Ascending aorta (tissue), 2 donors: ENCODE data around the gene TRAPPC6A. TPM values are rescaled to one million over a fixed set of nuclear protein-coding genes. Genes with fewer than 3 reads are reported as not detected.

Source experiments
- DNase-seq, 2 donors: peaks; one replicate each; pipeline ENCODE4 v3.0.0-alpha.2; 2019; ENCODE audit warnings: low spot score in 2 of 2
- H3K27ac ChIP-seq, 2 donors: fragments of 200-600 bp; sonication (generic); one replicate each; pipeline ENCODE4 v1.5.1; 2016 to 2017; ENCODE audit warnings: mild to moderate bottlenecking in 1 of 2
- H3K27me3 ChIP-seq: fragments of 200-600 bp; sonication (generic); one replicate; pipeline ENCODE4 v1.5.1; 2017
- H3K36me3 ChIP-seq, 2 donors: fragments of 200-600 bp; sonication (generic); one replicate each; pipeline ENCODE4 v1.5.1; 2016
- H3K4me1 ChIP-seq, 2 donors: fragments of 200-600 bp; sonication (generic); one replicate each; pipeline ENCODE4 v1.5.1; 2016 to 2017; ENCODE audit warnings: mild to moderate bottlenecking in 1 of 2
- H3K4me3 ChIP-seq, 2 donors: fragments of 200-600 bp; sonication (generic); one replicate each; pipeline ENCODE4 v1.5.1; 2016 to 2017; ENCODE audit warnings: mild to moderate bottlenecking in 1 of 2
- H3K9me3 ChIP-seq, 2 donors: fragments of 200-600 bp; sonication (generic); one replicate each; pipeline ENCODE4 v1.5.1; 2016
- CTCF ChIP-seq, 3 experiments: fragments of 200-600 bp in 2 of 3; fragments of 450-650 bp in 1 of 3; sonication (generic) in 2 of 3; IDR thresholded peaks; one replicate each; pipeline ENCODE4 v1.5.1; 2016 to 2019; ENCODE audit warnings: antibody characterized with exemption in 3 of 3, mild to moderate bottlenecking in 1 of 3, moderate library complexity in 1 of 3
- intact Hi-C: fragments of 100-400 bp; cut with DNase I; formaldehyde crosslinking; loops from one replicate; pipeline ENCODE4 v1.15.1; 2023
- total RNA-seq: library from RNA; depleted of rRNA; stranded (reverse); fragments of >200 nt; gene quantifications from one replicate; pipeline ENCODE4 v1.1.0, GENCODE V29; 2016

Gene TRAPPC6A
- total RNA-seq, 1 donor from 2014 or later = 18.3 TPM

DNA sequence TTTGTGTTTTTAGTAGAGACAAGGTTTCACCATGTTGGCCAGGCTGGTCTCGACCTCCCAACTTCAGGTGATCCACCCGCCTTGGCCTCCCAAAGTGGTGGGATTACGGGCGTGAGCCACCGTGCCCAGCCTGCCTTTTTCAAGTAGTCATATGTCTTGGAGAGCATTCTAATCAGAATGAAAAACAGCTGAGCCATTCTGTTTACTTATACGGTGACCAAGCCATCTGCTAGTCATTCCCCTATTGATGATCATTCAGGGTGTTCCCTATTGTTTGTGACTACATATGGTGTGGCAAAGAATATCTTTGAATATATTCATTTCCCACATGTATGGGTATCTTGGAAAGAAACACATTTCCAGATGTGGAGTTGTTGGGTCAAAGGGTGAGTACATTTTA is 17.7 kb upstream of the TRAPPC6A start:
- H3K36me3 ChIP-seq = peaks cover 0 to 3% of the 10 kb centered on the region in 2 donors
- no peak overlapping the region for H3K4me3 ChIP-seq
- no peak for TF ChIP-seq CTCF (IDR thresholded peaks at IDR 0.05)
- H3K27ac ChIP-seq = no peak overlapping the region
- DNase-seq = no peak
- no peaks in the 10 kb centered on the region for H3K9me3 ChIP-seq
- intact Hi-C loops = no loop called here
- no peaks in the 10 kb centered on the region for H3K27me3 ChIP-seq
- no peaks in the 10 kb centered on the region for H3K4me1 ChIP-seq

- no peaks in the 10 kb centered on the region for H3K27me3 ChIP-seq
- no peak overlapping the region for H3K4me3 ChIP-seq
- no peaks in the 10 kb centered on the region for H3K4me1 ChIP-seq
- intact Hi-C loops = no loop called here
- no peak for TF ChIP-seq CTCF (IDR thresholded peaks at IDR 0.05)
- H3K36me3 ChIP-seq = peaks cover 0 to 3% of the 10 kb centered on the region in 2 donors
- no peak for DNase-seq
- H3K9me3 ChIP-seq = no peaks in the 10 kb centered on the region
- H3K27ac ChIP-seq = no peak overlapping the region
Measured at GRCh38 chr19:45191375-45191774, 13.3 kb upstream of the TRAPPC6A start.

GRCh38 chr19:45189971-45190370 is 11.9 kb upstream of the TRAPPC6A start:
- Histone ChIP-seq H3K36me3 (peaks cover 0 to 3% of the 10 kb centered on the region in 2 donors), H3K9me3 (no peaks in the 10 kb centered on the region), H3K4me3 (no peak overlapping the region), H3K27ac (no peak overlapping the region), H3K27me3 (no peaks in the 10 kb centered on the region), H3K4me1 (no peaks in the 10 kb centered on the region)
- no peak for DNase-seq
- intact Hi-C loops = no loop called here
- TF ChIP-seq CTCF (IDR thresholded peaks at IDR 0.05) = no peak

DNA sequence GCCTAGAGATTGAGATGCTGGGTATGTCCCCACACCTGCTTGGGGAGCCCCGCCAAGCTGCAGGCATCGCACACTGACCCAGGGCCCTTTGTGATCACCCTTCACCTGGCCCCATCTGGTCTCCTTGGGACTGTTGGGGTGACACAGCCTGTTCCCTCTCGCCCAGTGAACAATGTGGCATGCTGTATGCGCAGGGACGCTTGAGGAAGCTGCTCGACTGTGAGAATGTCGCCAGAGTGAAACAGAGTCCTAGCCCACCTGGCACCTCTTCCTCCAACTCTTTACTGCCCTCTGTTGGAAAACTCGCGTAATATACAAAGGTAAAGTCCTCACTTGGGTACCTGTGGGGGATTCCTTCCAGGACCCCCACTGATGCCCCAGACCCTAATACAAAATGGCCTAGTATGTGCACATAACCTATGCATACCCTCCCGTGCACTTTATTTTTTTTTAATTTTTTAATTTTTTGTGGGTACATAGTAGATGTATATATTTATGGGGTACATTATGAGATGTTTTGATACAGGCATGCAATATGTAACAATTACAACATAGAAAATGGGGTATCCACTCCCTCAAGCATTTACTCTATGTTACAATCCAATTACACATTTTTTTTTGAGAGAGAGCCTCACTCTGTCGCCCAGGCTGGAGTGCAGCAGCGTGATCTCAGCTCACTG is 9.5 kb upstream of the TRAPPC6A start:
- DNase-seq = no peak
- Histone ChIP-seq H3K27me3 (no peaks in the 10 kb centered on the region), H3K9me3 (no peaks in the 10 kb centered on the region), H3K36me3 (peaks cover 0 to 3% of the 10 kb centered on the region in 2 donors), H3K4me3 (no peak overlapping the region), H3K27ac (no peak overlapping the region), H3K4me1 (no peaks in the 10 kb centered on the region)
- intact Hi-C loops = no loop called here
- peak in 2 of 3 experiments; percentile 11 to 37 for TF ChIP-seq CTCF (IDR thresholded peaks at IDR 0.05)

- Histone ChIP-seq H3K36me3 (peaks cover 4 to 6% of the 10 kb centered on the region in 2 donors), H3K27ac (no peak overlapping the region), H3K27me3 (no peaks in the 10 kb centered on the region), H3K4me1 (no peaks in the 10 kb centered on the region), H3K9me3 (no peaks in the 10 kb centered on the region), H3K4me3 (no peak overlapping the region)
- TF ChIP-seq CTCF (IDR thresholded peaks at IDR 0.05) = no peak
- DNase-seq = no peak
- intact Hi-C loops = no loop called here
Measured at GRCh38 chr19:45186509-45187334, 8.7 kb upstream of the TRAPPC6A start.
